ENCODE results near the gene SOBP.

SOBP gene

GRCh38 chr6:107617341-107617932 is 127.5 kb downstream of the SOBP start:
- no peak for DNase-seq (ENCODE audit: low spot score)

GRCh38 chr6:107618672-107619071 is 128.8 kb downstream of the SOBP start:
- peak; percentile 32 for DNase-seq (ENCODE audit: low spot score)

- no peak for DNase-seq (ENCODE audit: low spot score)
Measured at GRCh38 chr6:107620732-107621131, 130.8 kb downstream of the SOBP start.

- DNase-seq (ENCODE audit: low spot score), result no peak
Measured at GRCh38 chr6:107621229-107621937, 131.5 kb downstream of the SOBP start.

- DNase-seq (ENCODE audit: low spot score), result no peak
Measured at GRCh38 chr6:107622269-107622668, 132.4 kb downstream of the SOBP start.

GRCh38 chr6:107624050-107624449 is 134.1 kb downstream of the SOBP start:
- DNase-seq (ENCODE audit: low spot score), result no peak

GRCh38 chr6:107624541-107624940 is 134.6 kb downstream of the SOBP start:
- DNase-seq (ENCODE audit: low spot score), result no peak

- DNase-seq (ENCODE audit: low spot score), result no peak
Measured at GRCh38 chr6:107625264-107625663, 135.3 kb downstream of the SOBP start.

GRCh38 chr6:107626645-107627044 is 136.7 kb downstream of the SOBP start:
- no peak for DNase-seq (ENCODE audit: low spot score)

- DNase-seq (ENCODE audit: low spot score), result no peak
Measured at GRCh38 chr6:107627969-107628368, 138.1 kb downstream of the SOBP start.

- DNase-seq (ENCODE audit: low spot score), result no peak
Measured at GRCh38 chr6:107628878-107629277, 139.0 kb downstream of the SOBP start.

- DNase-seq (ENCODE audit: low spot score), result no peak
Measured at GRCh38 chr6:107629548-107630129, 139.7 kb downstream of the SOBP start.

GRCh38 chr6:107630348-107630977 is 140.5 kb downstream of the SOBP start:
- no peak for DNase-seq (ENCODE audit: low spot score)

- no peak for DNase-seq (ENCODE audit: low spot score)
Measured at GRCh38 chr6:107632381-107633136, 142.6 kb downstream of the SOBP start.

GRCh38 chr6:107633680-107634323 is 143.9 kb downstream of the SOBP start:
- DNase-seq (ENCODE audit: low spot score), result no peak

- no peak for DNase-seq (ENCODE audit: low spot score)
Measured at GRCh38 chr6:107634324-107635056, 144.6 kb downstream of the SOBP start.

- no peak for DNase-seq (ENCODE audit: low spot score)
Measured at GRCh38 chr6:107635057-107635515, 145.2 kb downstream of the SOBP start.

- DNase-seq (ENCODE audit: low spot score), result no peak
Measured at GRCh38 chr6:107636486-107636885, 146.6 kb downstream of the SOBP start.

GRCh38 chr6:107637316-107638315 is 147.7 kb downstream of the SOBP start:
- DNase-seq (ENCODE audit: low spot score), result no peak

- DNase-seq (ENCODE audit: low spot score), result no peak
Measured at GRCh38 chr6:107638493-107638892, 148.6 kb downstream of the SOBP start.
